ENCODE measurements around the gene LYST.
"Not testable (repeated sequence)": the region's sequence is repeated elsewhere in the genome, so short reads cannot be mapped to it uniquely, and the experiment has no call there.

LYST gene

GRCh38 chr1:235661568-235661967 lies 205.1 kb downstream of the LYST start:
- no peak for DNase-seq

GRCh38 chr1:235659186-235659771 lies 207.4 kb downstream of the LYST start:
- DNase-seq: no peak

DNA sequence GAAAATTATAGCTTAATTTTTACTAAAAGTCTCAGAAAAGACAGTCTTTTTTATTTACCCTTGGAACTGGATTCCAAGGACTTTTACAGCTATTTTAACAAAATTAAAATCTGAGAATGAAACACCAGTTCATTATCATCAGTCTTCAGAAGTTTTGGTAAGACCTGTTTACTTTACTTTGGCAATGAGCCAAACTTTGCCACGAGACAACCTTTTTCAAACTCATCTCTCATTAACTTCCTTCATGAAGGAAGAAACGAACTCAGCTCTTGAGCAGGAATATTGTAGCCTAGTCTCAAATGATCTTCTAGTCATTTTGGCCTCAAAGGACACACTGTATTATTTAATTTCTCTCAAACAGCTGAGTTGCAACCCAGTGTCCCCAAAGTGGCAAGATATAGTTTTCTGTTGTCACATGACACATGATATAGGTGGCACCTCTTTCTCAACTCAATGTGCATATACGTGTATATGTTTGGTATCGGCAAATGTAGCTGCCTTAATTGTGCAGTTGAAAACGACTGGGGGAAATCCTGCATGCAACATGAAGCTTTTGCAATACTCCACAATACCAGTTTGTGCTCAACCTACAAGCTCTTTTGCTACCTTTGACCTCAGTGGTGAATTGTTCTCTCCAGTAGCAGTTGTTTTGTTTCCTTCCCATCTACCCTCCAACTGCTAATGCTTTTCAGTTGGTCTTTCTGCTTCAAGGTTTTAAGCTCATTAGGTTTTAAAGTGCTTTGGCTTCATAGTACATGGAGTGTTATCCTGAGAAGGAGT lies 208.8 kb downstream of the LYST start:
- DNase-seq: no peak

- DNase-seq: no peak
These were observed 209.4 kb downstream of the LYST start for GRCh38 chr1:235657269-235657668.

DNA sequence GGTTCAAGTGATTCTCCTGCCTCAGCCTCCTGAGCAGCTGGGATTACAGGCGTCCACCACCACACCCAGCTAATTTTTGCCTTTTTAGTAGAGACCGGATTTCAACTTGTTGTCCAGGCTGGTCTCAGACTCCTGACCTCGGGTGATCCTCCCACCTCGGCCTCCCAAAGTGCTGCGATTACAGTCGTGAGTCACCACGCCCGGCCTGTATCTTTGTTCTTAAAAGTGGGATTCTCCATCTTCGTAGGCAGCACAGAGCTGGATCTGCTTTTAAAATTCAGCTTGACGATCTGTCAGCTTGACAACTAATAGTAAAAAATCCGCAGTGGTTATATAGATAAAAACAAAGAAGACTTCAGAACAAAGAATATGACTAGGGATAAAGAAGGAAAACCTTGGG lies 214.3 kb downstream of the LYST start:
- DNase-seq: no peak

- DNase-seq: no peak
These were observed 215.4 kb downstream of the LYST start for GRCh38 chr1:235651170-235651806.

DNA sequence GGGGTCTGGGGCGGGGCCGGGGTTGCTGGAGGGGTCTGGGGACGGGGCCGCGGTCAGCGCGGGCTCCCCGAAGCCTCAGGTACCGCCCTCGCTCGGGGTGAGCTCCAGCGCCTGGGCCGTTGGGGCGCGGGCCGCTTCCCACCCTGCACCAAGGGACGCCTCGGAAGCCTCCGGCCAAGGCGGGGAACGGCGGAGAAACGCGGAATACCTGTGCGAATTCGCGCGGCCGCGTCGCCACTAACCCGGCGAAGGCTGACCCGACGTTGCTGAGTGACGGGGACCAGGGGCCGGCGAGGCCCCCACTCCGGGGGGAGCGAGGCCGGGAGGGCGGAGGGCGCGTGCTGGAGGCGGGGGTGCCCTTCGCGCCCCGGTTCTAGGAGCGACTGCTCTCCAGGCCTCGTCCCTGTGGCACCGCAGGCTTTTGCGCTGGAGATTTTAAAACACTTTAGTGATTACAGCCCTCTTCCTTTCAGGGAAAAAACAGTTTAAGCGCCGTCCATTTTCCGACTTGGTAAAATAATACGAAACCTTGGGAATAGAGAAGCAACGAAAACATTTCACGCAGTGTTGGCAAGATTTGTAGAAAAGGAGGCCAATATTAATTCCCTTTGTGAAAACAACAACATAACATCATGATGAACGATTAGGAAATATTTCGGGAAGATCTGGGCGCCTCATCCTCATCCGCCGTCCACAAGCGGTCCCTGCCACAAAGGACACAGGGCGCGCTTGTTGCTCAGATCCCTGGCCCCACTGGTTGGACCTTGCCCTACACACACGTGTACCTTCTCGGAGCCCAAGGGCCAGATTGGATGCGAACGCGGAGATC lies 216.2 kb downstream of the LYST start:
- DNase-seq: peak in 10 of 51 donors; percentile 6 to 37 (median 18)

GRCh38 chr1:235649368-235650163 lies 217.1 kb downstream of the LYST start, which contains the start of gene GNG4:
Gene GNG4, minus strand, starts transcription at chr1:235649784. Its CDS starts 65,946 bp downstream, at chr1:235583838.
- peak in 20 of 51 donors; percentile 16 to 70 (median 37) for DNase-seq

DNA sequence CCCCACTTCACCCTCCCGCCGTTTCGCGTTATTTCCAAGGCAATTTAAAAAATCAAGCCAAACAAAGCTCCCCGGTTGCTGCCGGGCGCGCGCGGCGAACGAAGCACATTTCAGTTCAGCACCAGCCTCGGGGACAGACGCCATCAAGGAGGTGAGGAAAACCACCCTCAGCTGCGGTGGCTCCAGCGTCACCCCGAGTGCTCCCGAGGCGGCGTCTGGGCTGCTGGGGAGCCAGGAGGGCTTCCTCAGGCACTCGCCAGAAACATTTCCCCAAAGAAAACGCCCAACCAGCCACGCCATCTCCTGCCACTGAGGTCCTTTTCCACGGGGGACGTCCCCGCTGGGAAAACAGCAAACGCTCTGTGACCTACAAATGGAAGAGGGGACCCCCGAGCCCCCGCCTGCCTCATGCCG lies 217.7 kb downstream of the LYST start:
- DNase-seq: peak in 12 of 51 donors; percentile 6 to 46 (median 18)

DNA sequence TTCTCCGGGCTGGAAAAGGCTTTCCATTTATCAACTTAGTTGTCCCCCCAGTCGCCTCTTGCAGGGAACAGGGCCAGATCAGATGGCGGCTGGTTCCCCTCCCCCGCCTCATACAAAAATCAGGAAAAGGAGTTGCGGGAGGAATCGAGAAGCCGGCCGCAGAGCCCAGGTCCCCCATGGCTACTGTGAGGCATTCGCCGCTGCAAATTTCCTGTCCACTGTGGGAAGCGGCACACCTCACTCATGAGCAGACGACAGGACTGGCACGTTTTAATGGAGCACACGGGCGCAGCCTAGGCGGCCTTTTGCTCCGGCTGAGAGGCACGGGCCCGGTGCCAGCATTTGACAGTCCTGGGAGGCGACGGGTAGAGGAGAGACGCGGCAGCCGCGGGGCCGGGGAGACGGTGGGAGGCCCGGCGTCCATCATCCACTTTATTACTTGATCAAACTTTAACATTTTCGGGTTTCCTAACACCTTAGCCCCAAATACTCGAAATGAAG lies 218.2 kb downstream of the LYST start:
- DNase-seq: peak in 9 of 51 donors; percentile 12 to 46 (median 15)

GRCh38 chr1:235647537-235647936 lies 219.2 kb downstream of the LYST start:
- DNase-seq: not testable (repeated sequence)

DNA sequence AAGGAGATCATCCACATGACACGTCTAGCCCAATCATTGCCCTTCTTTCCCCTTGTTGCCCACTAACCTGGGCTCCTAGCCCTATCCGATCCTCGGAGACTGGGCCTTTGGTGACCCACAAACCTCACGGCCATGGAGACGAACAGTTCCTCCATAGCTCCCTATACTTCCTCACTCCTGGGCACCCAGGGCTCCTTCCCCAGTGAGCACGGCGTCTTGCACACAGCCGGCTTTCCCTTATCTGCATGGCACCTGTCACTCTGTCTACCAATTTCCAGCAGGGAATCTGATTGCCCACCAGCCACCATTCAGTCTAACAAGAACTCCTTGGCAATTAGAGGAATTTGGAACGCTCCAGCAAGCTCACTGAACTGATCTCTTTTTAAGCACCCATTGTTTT lies 220.2 kb downstream of the LYST start:
- peak in 3 of 51 donors; percentile 8 to 27 (median 26) for DNase-seq

GRCh38 chr1:235644693-235645305 lies 221.9 kb downstream of the LYST start:
- no peak for DNase-seq

DNA sequence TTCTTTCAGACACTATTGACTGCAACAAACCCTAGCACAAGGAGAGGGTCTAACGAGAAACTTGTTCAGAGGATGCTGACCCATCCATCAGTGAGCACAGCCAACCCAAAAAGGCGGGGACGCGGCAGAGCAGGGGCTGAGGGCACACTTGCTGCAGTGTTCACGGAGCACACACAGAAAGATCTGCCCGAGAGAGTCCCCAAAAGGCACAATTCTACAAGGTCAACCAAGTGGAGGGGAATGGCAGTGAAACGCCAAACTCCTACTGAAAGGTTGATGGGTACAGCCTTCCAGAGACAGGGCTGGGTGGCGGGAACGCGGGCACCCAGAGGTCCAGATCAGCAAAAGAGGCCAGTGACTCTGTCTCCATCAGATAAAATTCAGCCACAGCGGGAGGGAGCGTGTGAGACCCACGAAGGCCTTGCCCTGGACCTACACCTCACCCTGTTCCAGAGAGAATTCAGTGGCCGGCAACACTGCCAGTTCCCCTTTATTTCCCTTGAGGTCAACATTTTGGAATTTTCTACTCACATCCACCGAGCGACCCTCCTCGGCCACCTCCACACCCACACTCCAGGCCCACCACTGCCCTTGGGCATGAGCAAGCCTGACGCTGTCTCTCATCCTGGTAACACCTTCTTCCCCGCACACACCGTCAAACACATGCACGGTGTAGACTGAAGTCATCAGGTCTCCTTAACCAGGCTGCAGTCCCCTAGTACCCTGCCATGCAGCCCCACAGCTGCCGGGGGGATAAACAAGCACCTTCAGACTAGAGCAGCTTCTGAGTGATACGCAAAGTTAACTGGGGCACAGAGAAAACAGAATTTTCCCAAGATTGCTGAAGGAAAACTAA lies 222.6 kb downstream of the LYST start:
- no peak for DNase-seq

GRCh38 chr1:235642943-235643371 lies 223.7 kb downstream of the LYST start:
- no peak for DNase-seq

- no peak for DNase-seq
These were observed 224.4 kb downstream of the LYST start for GRCh38 chr1:235642011-235642942.

DNA sequence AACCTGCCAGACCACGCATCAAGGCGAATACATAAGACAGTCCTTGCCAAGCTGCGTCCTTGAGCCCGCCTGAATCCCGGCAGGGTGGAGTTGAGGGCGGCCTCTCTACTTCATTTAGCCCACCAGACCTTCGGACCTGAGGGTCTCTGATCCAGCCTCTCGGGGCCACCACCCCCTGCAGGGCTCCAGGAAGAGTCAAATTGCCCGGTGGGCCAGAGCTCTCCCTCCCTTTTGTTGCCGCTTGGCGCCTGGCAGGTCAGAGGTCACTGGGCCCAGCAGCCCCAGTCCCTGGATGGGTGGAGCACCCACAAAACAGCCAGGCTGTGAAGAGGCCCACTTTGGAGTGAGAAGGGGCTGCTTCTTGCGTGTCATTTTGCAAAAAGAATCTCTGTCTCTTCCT lies 226.1 kb downstream of the LYST start:
- no peak for DNase-seq

All from hypothalamus (tissue), 51 donors.